ENCODE results near the gene OTX2.

GRCh38 chr14:56817396-56817921, 7.2 kb upstream of the OTX2 start:
- TF ChIP-seq CTCF (tag by site-specific recombination; IDR thresholded peaks at IDR 0.05) (no peak), ZBTB8A (tag by site-specific recombination; IDR thresholded peaks at IDR 0.05) (no peak), ZNF776 (tag by site-specific recombination; IDR thresholded peaks at IDR 0.05; ENCODE audit: borderline replicate concordance) (no peak), ZBTB20 (tag by site-specific recombination; IDR thresholded peaks at IDR 0.05) (no peak), ZNF423 (tag by site-specific recombination; IDR thresholded peaks at IDR 0.05) (no peak), ZNF202 (tag by site-specific recombination; IDR thresholded peaks at IDR 0.05; ENCODE audit: borderline replicate concordance) (no peak), REST (tag by site-specific recombination; IDR thresholded peaks at IDR 0.05) (no peak), ZNF513 (tag by site-specific recombination; IDR thresholded peaks at IDR 0.05) (no peak), ZXDB (tag by site-specific recombination; IDR thresholded peaks at IDR 0.05) (no peak), ATF2 (tag by site-specific recombination; IDR thresholded peaks at IDR 0.05; ENCODE audit: low read depth) (no peak), ZNF558 (tag by site-specific recombination; IDR thresholded peaks at IDR 0.05) (no peak), ZNF747 (tag by site-specific recombination; IDR thresholded peaks at IDR 0.05) (no peak), PRDM1 (tag by site-specific recombination; IDR thresholded peaks at IDR 0.05) (no peak)

Data from HEK293 (cell line).